ENCODE measurements around the gene IL6R. TPM values are rescaled to one million over a fixed set of nuclear protein-coding genes. Genes with fewer than 3 reads are reported as not detected.

The IL6R gene
- total RNA-seq, 2 experiments from 2014 or later, result 0.16 to 0.53 TPM

GRCh38 chr1:154429841-154430611 lies 24.9 kb downstream of the IL6R start:
- Mint-ChIP-seq H3K27ac (no peak overlapping the region), H3K4me3 (no peak overlapping the region), H3K9me3 (ENCODE audit: insufficient read depth) (no peaks in the 10 kb centered on the region), H3K4me1 (ENCODE audit: low read depth) (peaks cover 18% of the 10 kb centered on the region), H3K36me3 (ENCODE audit: low read depth) (no peaks in the 10 kb centered on the region), H3K27me3 (ENCODE audit: low read depth) (peaks cover 4% of the 10 kb centered on the region)
- ChIA-PET CTCF (interaction anchor here (1.2 to 2.5 kb wide), 2 partner anchors 95 kb away, joined by 6 to 7 read pairs; no protein-coding TSS in a partner anchor), POLR2A (no interaction called here)
- no peak for ATAC-seq
- no peak for DNase-seq

- ATAC-seq (no peak), DNase-seq (no peak)
- CTCF ChIA-PET, result interaction anchor here (2.5 kb wide), 1 partner anchor 96 kb away, joined by 7 read pairs; no protein-coding TSS in a partner anchor
- no peak overlapping the region for H3K4me3 Mint-ChIP-seq
- no peak overlapping the region for H3K27ac Mint-ChIP-seq
- POLR2A ChIA-PET, result no interaction called here
- H3K36me3 Mint-ChIP-seq (ENCODE audit: low read depth), result no peaks in the 10 kb centered on the region
- no peaks in the 10 kb centered on the region for H3K9me3 Mint-ChIP-seq (ENCODE audit: insufficient read depth)
- peaks cover 4% of the 10 kb centered on the region for H3K27me3 Mint-ChIP-seq (ENCODE audit: low read depth)
- peaks cover 18% of the 10 kb centered on the region for H3K4me1 Mint-ChIP-seq (ENCODE audit: low read depth)
These were observed 25.8 kb downstream of the IL6R start for GRCh38 chr1:154430903-154431302.

- no peaks in the 10 kb centered on the region for H3K9me3 Mint-ChIP-seq (ENCODE audit: insufficient read depth)
- H3K4me1 Mint-ChIP-seq (ENCODE audit: low read depth), result peaks cover 18% of the 10 kb centered on the region
- H3K4me3 Mint-ChIP-seq, result no peak overlapping the region
- ATAC-seq (no peak), DNase-seq (no peak)
- no peaks in the 10 kb centered on the region for H3K36me3 Mint-ChIP-seq (ENCODE audit: low read depth)
- POLR2A ChIA-PET, result no interaction called here
- no peak overlapping the region for H3K27ac Mint-ChIP-seq
- H3K27me3 Mint-ChIP-seq (ENCODE audit: low read depth), result peaks cover 4% of the 10 kb centered on the region
- CTCF ChIA-PET, result interaction anchor here (2.5 kb wide), 1 partner anchor 97 kb away, joined by 7 read pairs; no protein-coding TSS in a partner anchor
These were observed 26.6 kb downstream of the IL6R start for GRCh38 chr1:154431586-154432373.

GRCh38 chr1:154433161-154433764 lies 28.1 kb downstream of the IL6R start:
- DNase-seq (no peak), ATAC-seq (peak; percentile 24)
- CTCF ChIA-PET, result interaction anchor here (1.5 kb wide), 1 partner anchor 9 kb away, joined by 4 read pairs; no protein-coding TSS in a partner anchor
- H3K27me3 Mint-ChIP-seq (ENCODE audit: low read depth), result peaks cover 4% of the 10 kb centered on the region
- H3K9me3 Mint-ChIP-seq (ENCODE audit: insufficient read depth), result no peaks in the 10 kb centered on the region
- no peaks in the 10 kb centered on the region for H3K36me3 Mint-ChIP-seq (ENCODE audit: low read depth)
- peaks cover 21% of the 10 kb centered on the region for H3K4me1 Mint-ChIP-seq (ENCODE audit: low read depth)
- POLR2A ChIA-PET, result no interaction called here
- H3K27ac Mint-ChIP-seq, result no peak overlapping the region
- no peak overlapping the region for H3K4me3 Mint-ChIP-seq

- H3K27ac Mint-ChIP-seq, result no peak overlapping the region
- no peak for ATAC-seq
- peaks cover 7% of the 10 kb centered on the region for H3K27me3 Mint-ChIP-seq (ENCODE audit: low read depth)
- CTCF ChIA-PET, result interaction anchor here (1.0 to 1.5 kb wide), 3 partner anchors 8 to 45 kb away, joined by 3 to 4 read pairs (median 3); no protein-coding TSS in a partner anchor
- POLR2A ChIA-PET, result no interaction called here
- DNase-seq, result no peak
- peaks cover 27% of the 10 kb centered on the region for H3K4me1 Mint-ChIP-seq (ENCODE audit: low read depth)
- no peaks in the 10 kb centered on the region for H3K36me3 Mint-ChIP-seq (ENCODE audit: low read depth)
- no peak overlapping the region for H3K4me3 Mint-ChIP-seq
- H3K9me3 Mint-ChIP-seq (ENCODE audit: insufficient read depth), result no peaks in the 10 kb centered on the region
These were observed 29.4 kb downstream of the IL6R start for GRCh38 chr1:154434346-154435085.

- CTCF ChIA-PET, result interaction anchor here (1.0 kb wide), 1 partner anchor 44 kb away, joined by 3 read pairs; no protein-coding TSS in a partner anchor
- Mint-ChIP-seq H3K4me1 (ENCODE audit: low read depth) (peaks cover 36% of the 10 kb centered on the region), H3K4me3 (no peak overlapping the region), H3K36me3 (ENCODE audit: low read depth) (no peaks in the 10 kb centered on the region), H3K27ac (no peak overlapping the region), H3K27me3 (ENCODE audit: low read depth) (peaks cover 9% of the 10 kb centered on the region), H3K9me3 (ENCODE audit: insufficient read depth) (no peaks in the 10 kb centered on the region)
- POLR2A ChIA-PET, result no interaction called here
- ATAC-seq, result no peak
- DNase-seq, result no peak
These were observed 30.6 kb downstream of the IL6R start for GRCh38 chr1:154435599-154436200.

- Mint-ChIP-seq H3K36me3 (ENCODE audit: low read depth) (no peaks in the 10 kb centered on the region), H3K4me3 (no peak overlapping the region), H3K9me3 (ENCODE audit: insufficient read depth) (no peaks in the 10 kb centered on the region), H3K27me3 (ENCODE audit: low read depth) (peaks cover 14% of the 10 kb centered on the region), H3K27ac (no peak overlapping the region), H3K4me1 (ENCODE audit: low read depth) (peaks cover 42% of the 10 kb centered on the region)
- ATAC-seq, result no peak
- POLR2A ChIA-PET, result interaction anchor here (0.7 kb wide), 1 partner anchor 310 kb away, joined by 6 read pairs; no protein-coding TSS in a partner anchor
- CTCF ChIA-PET, result no interaction called here
- DNase-seq, result no peak
These were observed 31.3 kb downstream of the IL6R start for GRCh38 chr1:154436433-154436832.

- H3K27ac Mint-ChIP-seq, result no peak overlapping the region
- no peak overlapping the region for H3K4me3 Mint-ChIP-seq
- H3K4me1 Mint-ChIP-seq (ENCODE audit: low read depth), result peaks cover 44% of the 10 kb centered on the region
- no peaks in the 10 kb centered on the region for H3K36me3 Mint-ChIP-seq (ENCODE audit: low read depth)
- peaks cover 23% of the 10 kb centered on the region for H3K27me3 Mint-ChIP-seq (ENCODE audit: low read depth)
- DNase-seq (no peak), ATAC-seq (no peak)
- CTCF ChIA-PET, result interaction anchor here (0.9 to 1.4 kb wide), 5 partner anchors 21 to 262 kb away, joined by 3 to 5 read pairs (median 4); no protein-coding TSS in a partner anchor
- POLR2A ChIA-PET, result interaction anchor here (1.2 to 1.5 kb wide), 2 partner anchors 21 to 37 kb away, joined by 4 read pairs; no protein-coding TSS in a partner anchor
- H3K9me3 Mint-ChIP-seq (ENCODE audit: insufficient read depth), result no peaks in the 10 kb centered on the region
These were observed 35.1 kb downstream of the IL6R start for GRCh38 chr1:154440036-154440804.

GRCh38 chr1:154441241-154441888 lies 36.2 kb downstream of the IL6R start:
- ChIA-PET POLR2A (no interaction called here), CTCF (interaction anchor here (0.6 to 1.5 kb wide), 4 partner anchors 9 to 38 kb away, joined by 3 to 4 read pairs (median 4); partner anchors contain the start of gene IL6R)
- ATAC-seq (no peak), DNase-seq (no peak)
- no peak overlapping the region for H3K27ac Mint-ChIP-seq
- H3K4me3 Mint-ChIP-seq, result no peak overlapping the region
- H3K4me1 Mint-ChIP-seq (ENCODE audit: low read depth), result peaks cover 56% of the 10 kb centered on the region
- H3K36me3 Mint-ChIP-seq (ENCODE audit: low read depth), result no peaks in the 10 kb centered on the region
- H3K27me3 Mint-ChIP-seq (ENCODE audit: low read depth), result peaks cover 30% of the 10 kb centered on the region
- H3K9me3 Mint-ChIP-seq (ENCODE audit: insufficient read depth), result no peaks in the 10 kb centered on the region

Data from activated CD8-positive, alpha-beta T cell treated with anti-CD3 and anti-CD28 coated beads, Interleukin-2, amount 10 ng/mL, durations not matched to agents 7 days and 5 days (primary cell).